AG09309 (cell line): Measurements from ENCODE around the gene NEBL.

ENCODE experiments used
- DNase-seq: peaks from one replicate; pipeline ENCODE4 v3.0.0-alpha.2; 2010; ENCODE audit warnings: low read depth
- H3K4me3 ChIP-seq: 2 replicates; pipeline ENCODE4 v1.5.1; 2011; ENCODE audit warnings: mild to moderate bottlenecking, low read depth, low read length, moderate library complexity; ENCODE audit not compliant: control insufficient read depth
- CTCF ChIP-seq: IDR thresholded peaks from 2 replicates; pipeline ENCODE4 v1.5.1; 2011; ENCODE audit warnings: mild to moderate bottlenecking, low read depth, low read length, inconsistent platforms; ENCODE audit not compliant: insufficient read depth, control insufficient read depth; ENCODE audit errors: missing control alignments

Gene NEBL

DNA sequence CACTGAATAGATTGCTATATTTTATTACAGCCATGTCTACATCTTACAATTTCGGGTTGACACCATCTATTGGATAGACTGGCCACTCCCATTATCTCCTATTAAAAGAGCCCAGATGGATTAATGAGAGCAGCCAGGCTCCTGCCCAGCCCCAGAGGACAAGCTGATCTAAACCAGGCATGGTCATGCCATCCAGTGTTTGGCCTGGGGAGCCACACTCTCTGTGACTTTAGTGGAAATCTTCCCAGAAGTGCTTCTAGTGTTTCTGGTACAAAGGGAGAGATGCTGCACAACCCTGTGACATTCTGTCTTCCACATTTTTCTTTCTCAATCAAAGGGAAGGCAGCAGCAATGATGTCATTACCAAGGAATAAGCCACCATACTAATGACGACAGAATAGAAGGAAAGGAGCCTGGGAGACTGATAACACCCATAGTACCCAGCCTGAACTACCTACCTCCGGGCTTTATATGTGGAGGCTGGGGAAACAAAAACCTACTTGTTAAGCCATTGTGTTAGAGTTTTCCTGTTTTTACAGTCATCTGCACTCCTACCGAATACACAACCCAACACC lies 5.0 kb downstream of the NEBL start:
- no peak for DNase-seq
- TF ChIP-seq CTCF, result no peak
- no peak overlapping the region for H3K4me3 ChIP-seq

DNA sequence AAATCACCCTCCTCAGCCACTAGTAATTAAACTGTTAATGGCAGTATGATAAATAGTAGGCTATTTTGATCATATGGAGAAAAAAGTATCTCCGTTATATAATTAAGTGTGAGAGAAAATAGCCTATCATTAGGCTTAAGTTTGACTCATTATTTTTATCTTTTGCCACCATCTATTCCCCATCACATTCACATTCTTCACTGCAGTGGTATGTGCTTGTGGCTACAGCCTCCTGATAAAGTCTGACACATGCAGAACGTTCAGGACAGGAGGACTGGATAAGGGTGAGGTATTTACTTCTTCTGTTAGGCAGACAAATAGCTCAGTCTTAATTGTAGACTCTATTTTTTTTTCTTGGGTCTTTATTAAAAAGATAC lies 5.8 kb downstream of the NEBL start:
- no peak overlapping the region for H3K4me3 ChIP-seq
- DNase-seq, result no peak
- TF ChIP-seq CTCF, result no peak

DNA sequence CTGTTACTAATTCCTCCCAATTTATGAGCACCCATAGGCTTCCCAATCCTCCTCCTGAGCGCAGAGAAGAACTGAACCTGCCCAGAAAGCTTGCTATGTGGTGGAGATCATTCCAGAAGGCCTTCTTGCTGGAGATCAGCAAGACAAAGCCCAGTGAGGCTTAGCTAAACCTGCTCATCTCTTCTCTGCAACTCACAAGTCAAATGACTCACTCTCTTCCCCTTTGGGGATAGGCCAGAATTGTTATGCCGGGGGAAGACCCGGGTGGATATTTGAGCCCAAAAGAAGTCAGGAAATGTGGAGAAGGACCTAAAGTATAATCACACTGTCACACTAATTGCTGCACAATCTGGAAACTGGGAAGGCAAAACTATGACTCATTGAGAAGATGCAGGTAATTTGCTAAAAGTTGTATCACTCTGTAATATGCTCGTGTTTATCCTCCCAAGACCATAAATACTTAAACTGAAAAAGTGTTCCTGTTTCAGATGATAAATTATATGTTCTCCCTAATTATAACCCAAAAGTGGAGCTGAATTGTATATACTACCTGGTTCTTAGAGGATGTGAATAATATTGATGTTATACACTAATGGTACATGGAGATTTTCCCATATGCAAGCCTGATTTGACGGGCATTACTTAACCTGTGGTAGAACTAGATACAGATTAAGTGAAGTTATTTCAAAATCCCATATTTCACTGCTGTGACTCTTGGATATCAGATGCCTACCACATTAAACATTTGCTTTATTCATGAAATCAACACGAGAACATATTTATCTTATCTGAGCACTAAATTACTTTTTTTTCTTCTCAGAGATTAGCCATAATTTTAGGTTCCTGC lies 6.4 kb downstream of the NEBL start:
- H3K4me3 ChIP-seq, result no peak overlapping the region
- DNase-seq, result no peak

GRCh38 chr10:20890009-20890408 lies 7.1 kb downstream of the NEBL start:
- DNase-seq, result no peak
- H3K4me3 ChIP-seq, result no peak overlapping the region
- TF ChIP-seq CTCF, result no peak

More for the DNA sequence above, 6.4 kb downstream of the NEBL start:
- no peak for TF ChIP-seq CTCF

DNA sequence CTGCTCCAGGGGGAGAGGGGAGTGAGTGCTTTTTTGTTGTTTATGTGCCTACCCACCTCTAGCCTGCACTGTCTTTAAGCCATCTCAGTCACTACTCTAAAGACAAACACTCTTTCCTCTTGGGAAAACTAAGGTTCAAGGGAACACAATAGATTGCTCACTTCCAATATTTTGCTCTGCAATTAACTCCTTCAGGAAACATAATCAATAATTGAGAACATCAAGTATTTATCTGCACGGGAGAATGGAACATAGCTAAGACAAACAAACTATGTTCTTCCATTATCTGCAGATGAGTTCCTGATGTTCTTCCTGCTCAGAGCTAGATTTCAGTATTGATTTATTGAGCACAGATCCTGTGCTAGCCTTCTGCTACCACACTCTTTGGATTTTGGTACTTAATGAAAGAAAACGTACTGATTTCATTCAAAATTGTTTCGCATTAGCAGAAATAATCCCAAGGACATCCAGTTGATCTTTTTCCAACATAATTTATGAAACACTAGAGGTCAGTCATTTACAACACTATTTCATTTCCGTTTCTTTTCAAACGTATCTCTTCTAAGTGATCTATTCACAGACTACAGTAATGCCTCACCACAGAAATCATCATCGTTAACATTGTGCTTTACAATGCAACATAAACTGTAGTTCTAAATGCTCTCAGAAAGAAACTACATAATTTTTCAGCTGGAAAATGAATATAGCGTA lies 8.3 kb downstream of the NEBL start:
- DNase-seq, result no peak
- H3K4me3 ChIP-seq, result no peak overlapping the region
- TF ChIP-seq CTCF, result no peak

DNA sequence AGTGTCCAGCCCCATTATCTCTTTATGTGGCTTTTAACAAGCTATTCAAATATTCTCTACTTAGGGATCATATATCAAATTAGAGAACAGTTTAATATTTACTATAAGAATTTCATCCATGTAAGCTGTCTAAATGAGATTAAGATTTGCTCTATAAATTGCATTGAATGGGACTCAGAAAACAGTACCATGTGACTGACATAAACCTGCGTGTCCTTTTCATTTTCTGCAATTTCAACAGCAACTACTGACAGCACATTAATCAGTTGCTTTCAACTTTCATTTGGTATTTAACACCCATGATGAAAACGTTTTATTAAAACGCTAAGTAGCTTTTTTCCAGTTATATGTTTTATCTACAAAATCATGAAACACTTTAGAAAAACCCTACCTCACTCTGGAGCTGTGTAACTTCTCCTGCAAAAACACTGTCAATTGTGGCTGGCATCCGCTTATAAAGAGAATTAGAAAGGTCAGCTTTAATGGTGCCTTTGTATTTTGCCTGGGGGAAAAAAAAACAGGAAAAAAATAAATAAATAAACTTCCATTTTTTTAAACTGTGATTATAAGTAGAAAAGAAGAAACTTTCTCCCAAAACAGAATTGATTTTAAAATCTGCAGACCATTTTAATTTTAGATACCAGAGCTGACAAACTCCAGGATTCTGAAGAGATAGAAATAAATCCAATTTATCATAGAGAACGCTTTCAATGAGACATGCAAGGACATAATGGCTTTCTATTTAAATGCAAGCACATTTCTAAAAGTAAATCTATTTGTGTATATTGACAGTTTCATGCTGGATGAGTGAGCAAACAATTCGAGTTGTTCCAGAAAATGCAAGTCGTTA lies 9.2 kb downstream of the NEBL start:
- no peak for TF ChIP-seq CTCF
- H3K4me3 ChIP-seq, result no peak overlapping the region
- DNase-seq, result no peak
